ENCODE measurements around the gene C2CD2.
"Not testable (repeated sequence)": the region's sequence is repeated elsewhere in the genome, so short reads cannot be mapped to it uniquely, and the experiment has no call there.

Gene C2CD2

GRCh38 chr21:41953249-41953830 lies 478 bp downstream of the C2CD2 start:
- Histone ChIP-seq H3K27me3 (ENCODE audit: low read depth, low read length) (no peaks in the 10 kb centered on the region), H3K9ac (ENCODE audit: low read length) (no peak overlapping the region), H3K79me2 (ENCODE audit: low read length) (no peaks in the 10 kb centered on the region), H2AFZ (ENCODE audit: low read depth, low read length) (no peak overlapping the region), H3K4me2 (ENCODE audit: low read length) (no peak overlapping the region), H3K27ac (ENCODE audit: low read length) (no peak overlapping the region), H3K4me3 (ENCODE audit: low read length) (no peak overlapping the region), H3K36me3 (replicated peaks; ENCODE audit: low read depth, low read length) (no peaks in the 10 kb centered on the region), H4K20me1 (ENCODE audit: insufficient read depth, low read length) (no peaks in the 10 kb centered on the region), H3K9me3 (ENCODE audit: insufficient read depth, low read length) (no peaks in the 10 kb centered on the region), H3K4me1 (ENCODE audit: low read length) (peaks cover 2% of the 10 kb centered on the region; the same call in 1 of the 2 replicates)
- TF ChIP-seq CTCF (IDR thresholded peaks at IDR 0.05; ENCODE audit: low read depth, low read length) (no peak), EZH2phosphoT487 (IDR thresholded peaks at IDR 0.05; ENCODE audit: low read depth) (no peak)

- H3K79me2 ChIP-seq (ENCODE audit: low read length) = no peaks in the 10 kb centered on the region
- H3K4me3 ChIP-seq (ENCODE audit: low read length) = no peak overlapping the region
- no peaks in the 10 kb centered on the region for H4K20me1 ChIP-seq (ENCODE audit: insufficient read depth, low read length)
- H3K4me1 ChIP-seq (ENCODE audit: low read length) = peaks cover 2% of the 10 kb centered on the region; the same call in 1 of the 2 replicates
- no peaks in the 10 kb centered on the region for H3K36me3 ChIP-seq (replicated peaks; ENCODE audit: low read depth, low read length)
- H3K9me3 ChIP-seq (ENCODE audit: insufficient read depth, low read length) = no peaks in the 10 kb centered on the region
- TF ChIP-seq EZH2phosphoT487 (IDR thresholded peaks at IDR 0.05; ENCODE audit: low read depth) (no peak), CTCF (IDR thresholded peaks at IDR 0.05; ENCODE audit: low read depth, low read length) (no peak)
- H2AFZ ChIP-seq (ENCODE audit: low read depth, low read length) = no peak overlapping the region
- no peaks in the 10 kb centered on the region for H3K27me3 ChIP-seq (ENCODE audit: low read depth, low read length)
- no peak overlapping the region for H3K4me2 ChIP-seq (ENCODE audit: low read length)
- no peak overlapping the region for H3K27ac ChIP-seq (ENCODE audit: low read length)
- H3K9ac ChIP-seq (ENCODE audit: low read length) = no peak overlapping the region
These were observed 1.1 kb downstream of the C2CD2 start for GRCh38 chr21:41952568-41953248.

- H3K4me1 ChIP-seq (ENCODE audit: low read length) = peaks cover 2% of the 10 kb centered on the region; the same call in 1 of the 2 replicates
- H3K27ac ChIP-seq (ENCODE audit: low read length) = no peak overlapping the region
- H4K20me1 ChIP-seq (ENCODE audit: insufficient read depth, low read length) = no peaks in the 10 kb centered on the region
- no peaks in the 10 kb centered on the region for H3K27me3 ChIP-seq (ENCODE audit: low read depth, low read length)
- no peak overlapping the region for H2AFZ ChIP-seq (ENCODE audit: low read depth, low read length)
- H3K4me2 ChIP-seq (ENCODE audit: low read length) = no peak overlapping the region
- H3K9me3 ChIP-seq (ENCODE audit: insufficient read depth, low read length) = no peaks in the 10 kb centered on the region
- no peak for TF ChIP-seq EZH2phosphoT487 (IDR thresholded peaks at IDR 0.05; ENCODE audit: low read depth)
- TF ChIP-seq CTCF (IDR thresholded peaks at IDR 0.05; ENCODE audit: low read depth, low read length) = no peak
- H3K4me3 ChIP-seq (ENCODE audit: low read length) = no peak overlapping the region
- no peak overlapping the region for H3K9ac ChIP-seq (ENCODE audit: low read length)
- H3K79me2 ChIP-seq (ENCODE audit: low read length) = no peaks in the 10 kb centered on the region
- H3K36me3 ChIP-seq (replicated peaks; ENCODE audit: low read depth, low read length) = no peaks in the 10 kb centered on the region
These were observed 1.8 kb downstream of the C2CD2 start for GRCh38 chr21:41951876-41952567.

GRCh38 chr21:41950941-41951351 lies 2.9 kb downstream of the C2CD2 start:
- Histone ChIP-seq H4K20me1 (ENCODE audit: insufficient read depth, low read length) (no peaks in the 10 kb centered on the region), H2AFZ (ENCODE audit: low read depth, low read length) (no peak overlapping the region), H3K27ac (ENCODE audit: low read length) (no peak overlapping the region), H3K4me1 (ENCODE audit: low read length) (peaks cover 2% of the 10 kb centered on the region; the same call in 1 of the 2 replicates), H3K27me3 (ENCODE audit: low read depth, low read length) (no peaks in the 10 kb centered on the region), H3K4me3 (ENCODE audit: low read length) (no peak overlapping the region), H3K9me3 (ENCODE audit: insufficient read depth, low read length) (no peaks in the 10 kb centered on the region), H3K4me2 (ENCODE audit: low read length) (no peak overlapping the region), H3K9ac (ENCODE audit: low read length) (no peak overlapping the region), H3K36me3 (replicated peaks; ENCODE audit: low read depth, low read length) (no peaks in the 10 kb centered on the region), H3K79me2 (ENCODE audit: low read length) (no peaks in the 10 kb centered on the region)
- TF ChIP-seq EZH2phosphoT487 (IDR thresholded peaks at IDR 0.05; ENCODE audit: low read depth) = no peak
- TF ChIP-seq CTCF (IDR thresholded peaks at IDR 0.05; ENCODE audit: low read depth, low read length) = no peak

- not testable (repeated sequence) for H3K9me3 ChIP-seq (ENCODE audit: insufficient read depth, low read length); H3K27me3 ChIP-seq (ENCODE audit: low read depth, low read length); H3K79me2 ChIP-seq (ENCODE audit: low read length); H3K4me3 ChIP-seq (ENCODE audit: low read length); H3K4me2 ChIP-seq (ENCODE audit: low read length); H3K9ac ChIP-seq (ENCODE audit: low read length); H3K4me1 ChIP-seq (ENCODE audit: low read length); H2AFZ ChIP-seq (ENCODE audit: low read depth, low read length); H3K27ac ChIP-seq (ENCODE audit: low read length); H3K36me3 ChIP-seq (replicated peaks; ENCODE audit: low read depth, low read length); H4K20me1 ChIP-seq (ENCODE audit: insufficient read depth, low read length)
These were observed 4.2 kb downstream of the C2CD2 start for GRCh38 chr21:41949631-41950030.
